PC-3 (cell line): ENCODE measurements around the gene PPCDC.

Source experiments
- EZH2 ChIP-seq: fragments of 300-600 bp; sonication (generic); IDR thresholded peaks from one replicate; pipeline ENCODE4 v1.6.1; 2017; ENCODE audit warnings: antibody characterized with exemption, mild to moderate bottlenecking, low read length; ENCODE audit not compliant: unreplicated experiment
- TF ChIP-seq, protein P1 (sequence below): fragments of 300-600 bp; sonication (generic); conservative IDR thresholded peaks from 2 replicates; pipeline ENCODE4 v1.5.1; 2017; ENCODE audit warnings: antibody characterized with exemption, low read depth, mild to moderate bottlenecking, low read length

DNA sequence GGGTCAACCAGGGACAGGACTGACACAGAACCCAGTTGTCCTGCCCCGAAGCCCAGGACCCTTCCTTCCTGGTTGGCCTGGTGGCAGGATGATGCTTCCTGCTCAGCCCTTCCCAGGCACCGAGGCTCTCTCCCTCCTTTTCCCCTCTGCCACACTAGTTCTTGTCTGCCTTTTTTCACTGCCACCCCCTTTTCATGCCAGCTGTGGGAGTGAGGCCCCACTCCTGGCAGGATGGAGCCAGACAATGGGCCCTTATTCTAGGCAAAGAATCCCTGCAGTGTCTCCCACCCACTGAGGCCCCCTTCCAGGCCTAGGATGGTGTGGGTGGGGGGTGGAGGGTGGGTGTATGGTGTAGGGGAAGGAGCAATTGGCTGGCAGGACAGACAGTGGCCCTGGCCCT, 29.2 kb upstream of the PPCDC start:
- no peak for TF ChIP-seq EZH2
- TF ChIP-seq, protein P1, sequence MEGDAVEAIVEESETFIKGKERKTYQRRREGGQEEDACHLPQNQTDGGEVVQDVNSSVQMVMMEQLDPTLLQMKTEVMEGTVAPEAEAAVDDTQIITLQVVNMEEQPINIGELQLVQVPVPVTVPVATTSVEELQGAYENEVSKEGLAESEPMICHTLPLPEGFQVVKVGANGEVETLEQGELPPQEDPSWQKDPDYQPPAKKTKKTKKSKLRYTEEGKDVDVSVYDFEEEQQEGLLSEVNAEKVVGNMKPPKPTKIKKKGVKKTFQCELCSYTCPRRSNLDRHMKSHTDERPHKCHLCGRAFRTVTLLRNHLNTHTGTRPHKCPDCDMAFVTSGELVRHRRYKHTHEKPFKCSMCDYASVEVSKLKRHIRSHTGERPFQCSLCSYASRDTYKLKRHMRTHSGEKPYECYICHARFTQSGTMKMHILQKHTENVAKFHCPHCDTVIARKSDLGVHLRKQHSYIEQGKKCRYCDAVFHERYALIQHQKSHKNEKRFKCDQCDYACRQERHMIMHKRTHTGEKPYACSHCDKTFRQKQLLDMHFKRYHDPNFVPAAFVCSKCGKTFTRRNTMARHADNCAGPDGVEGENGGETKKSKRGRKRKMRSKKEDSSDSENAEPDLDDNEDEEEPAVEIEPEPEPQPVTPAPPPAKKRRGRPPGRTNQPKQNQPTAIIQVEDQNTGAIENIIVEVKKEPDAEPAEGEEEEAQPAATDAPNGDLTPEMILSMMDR, result no peak
